HG03025 (cell line): Measurements from ENCODE around the gene TMEM19.
"Not testable (repeated sequence)": the region's sequence is repeated elsewhere in the genome, so short reads cannot be mapped to it uniquely, and the experiment has no call there.

ENCODE experiments used
- ATAC-seq: cut with Tn5 transposase; IDR thresholded peaks from one replicate; pipeline ENCODE4 v1.9.1; 2021; ENCODE audit warnings: mild to moderate bottlenecking, moderate library complexity; ENCODE audit not compliant: unreplicated experiment, low FRiP score

The TMEM19 gene

DNA sequence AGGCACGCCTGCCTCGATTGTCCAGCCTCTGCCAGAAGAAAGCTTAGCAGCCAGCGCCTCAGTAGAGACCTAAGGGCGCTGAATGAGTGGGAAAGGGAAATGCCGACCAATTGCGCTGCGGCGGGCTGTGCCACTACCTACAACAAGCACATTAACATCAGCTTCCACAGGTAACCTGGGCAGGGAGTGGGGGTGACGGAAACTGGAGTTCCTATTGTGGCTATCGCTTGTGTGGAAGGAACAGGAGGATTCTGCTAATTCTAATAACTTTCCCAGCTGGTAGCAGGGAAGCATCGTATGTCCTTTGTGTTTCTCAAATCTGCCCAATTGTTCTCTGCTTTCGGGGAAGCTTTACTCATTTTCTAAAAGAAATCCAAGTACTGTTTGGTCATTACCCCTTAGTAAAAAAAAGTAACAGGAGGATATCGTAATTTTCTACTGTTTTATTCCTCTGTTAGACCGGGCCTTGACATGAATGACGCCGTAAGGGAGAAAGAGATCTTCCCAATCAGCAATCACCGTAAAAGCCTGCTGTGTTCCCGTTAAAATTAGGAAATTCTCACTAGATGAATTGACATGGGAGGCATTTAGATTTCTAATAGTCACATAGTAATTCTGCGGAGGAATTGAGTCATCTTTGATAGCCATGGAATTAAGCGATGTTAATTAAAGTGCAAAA is 21.3 kb upstream of the TMEM19 start:
- ATAC-seq = no peak

DNA sequence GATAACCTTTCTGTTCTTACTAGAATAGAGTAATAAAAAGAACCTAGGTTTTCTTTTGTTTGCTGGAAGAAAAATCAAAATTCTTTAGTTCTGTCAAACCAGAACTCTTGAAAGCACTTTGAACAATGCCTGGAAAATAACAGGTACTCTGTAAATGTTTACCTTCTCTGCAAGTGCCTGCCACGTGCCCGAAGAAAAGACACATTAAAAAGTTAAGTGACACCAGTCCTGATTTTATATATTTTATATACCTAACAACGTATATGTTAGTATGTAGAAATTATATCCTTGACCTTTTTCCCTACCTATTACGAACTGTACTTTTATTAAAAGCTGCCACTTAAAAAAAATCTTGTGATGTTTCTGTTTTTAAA is 20.8 kb upstream of the TMEM19 start:
- ATAC-seq = no peak

DNA sequence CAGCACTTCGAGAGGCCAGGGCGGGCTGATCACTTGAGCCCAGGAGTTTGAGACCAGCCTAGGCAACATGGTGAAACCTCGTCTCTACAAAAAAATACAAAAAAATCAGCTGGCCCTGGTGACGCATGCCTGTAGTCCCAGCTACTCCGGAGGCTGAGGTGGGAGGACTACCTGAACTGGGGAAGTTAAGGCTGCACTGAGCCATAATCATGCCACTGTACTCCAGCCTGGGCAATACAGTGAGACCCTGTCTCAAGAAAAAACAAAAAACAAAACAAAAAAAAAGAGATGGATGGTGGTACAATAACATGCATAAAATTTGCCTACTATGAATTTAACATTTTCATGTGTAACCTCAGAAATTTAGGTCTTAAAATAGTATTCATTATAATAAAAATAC is 19.6 kb upstream of the TMEM19 start:
- ATAC-seq = no peak

DNA sequence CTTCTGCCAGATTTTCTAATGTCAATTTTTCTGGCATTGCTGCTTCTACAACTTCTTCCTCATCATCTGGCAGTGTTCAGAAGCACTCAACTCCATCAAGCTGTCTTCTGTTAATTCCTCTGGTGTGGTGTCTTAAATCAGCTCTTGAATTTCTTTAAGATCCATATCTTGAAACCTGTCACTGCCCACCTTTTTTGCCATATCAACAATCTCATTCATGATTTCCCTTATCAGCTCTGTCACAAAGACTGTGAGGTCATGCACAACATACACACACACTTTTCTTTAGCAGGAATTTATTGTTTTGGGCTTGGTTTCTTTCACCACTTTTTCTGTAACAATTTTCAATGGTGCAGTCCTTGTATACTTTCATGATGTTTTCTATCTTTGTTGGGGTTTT is 14.6 kb upstream of the TMEM19 start:
- no peak for ATAC-seq

DNA sequence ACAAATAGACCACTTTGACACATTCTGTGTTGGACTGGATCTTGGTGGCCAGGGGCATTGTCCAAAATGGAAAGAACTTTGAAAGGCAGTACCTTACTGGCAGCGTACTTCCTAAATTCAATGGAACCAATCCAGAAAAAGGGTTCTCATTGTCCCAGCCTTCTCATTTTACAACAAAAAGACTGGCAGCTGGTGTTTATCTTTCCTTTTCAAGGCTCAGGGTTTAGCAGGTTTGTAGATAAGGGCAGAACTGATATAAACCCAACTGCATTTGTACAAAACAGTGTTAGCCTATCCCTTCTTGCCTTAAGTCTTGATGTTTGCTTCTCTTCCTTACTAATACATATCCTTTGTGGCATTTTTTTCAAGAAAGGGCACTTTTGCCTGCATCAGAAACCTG is 14.1 kb upstream of the TMEM19 start:
- no peak for ATAC-seq

DNA sequence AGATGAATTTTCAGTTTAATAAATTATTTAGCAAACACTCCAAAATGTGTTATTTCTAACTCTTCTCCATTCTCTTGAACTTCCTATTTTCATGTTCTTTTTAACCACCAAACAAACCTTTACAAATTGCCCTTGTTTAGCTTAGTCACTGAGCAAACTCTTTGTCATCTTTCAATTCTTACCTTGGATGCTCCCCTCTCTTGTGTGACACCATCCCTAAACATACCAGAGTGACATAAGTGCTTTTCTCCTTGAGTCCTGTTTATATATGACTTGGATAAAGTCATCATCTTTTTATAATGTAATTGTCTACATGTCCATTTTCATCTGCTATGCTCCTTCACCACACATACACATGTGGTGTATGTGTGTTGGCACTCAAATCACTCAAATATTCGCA is 3.4 kb upstream of the TMEM19 start:
- no peak for ATAC-seq

DNA sequence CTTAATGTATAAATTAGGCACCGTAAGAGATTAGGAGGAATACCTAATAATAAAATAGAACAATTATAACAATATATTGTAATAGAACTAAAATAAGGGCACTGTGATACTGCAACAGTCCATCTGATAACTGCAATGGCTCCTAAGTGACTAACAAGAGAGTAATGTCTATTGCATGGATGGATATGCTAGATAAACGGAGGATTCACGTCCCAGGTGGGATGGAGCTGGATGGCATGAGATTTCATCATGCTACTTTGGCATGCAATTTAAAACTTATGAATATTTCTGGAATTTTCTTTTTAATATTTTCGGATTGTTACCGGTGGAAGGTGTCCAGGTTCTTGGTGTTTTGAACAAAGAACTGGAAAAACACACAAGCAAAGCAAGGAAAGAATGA is 2.2 kb upstream of the TMEM19 start:
- no peak for ATAC-seq

DNA sequence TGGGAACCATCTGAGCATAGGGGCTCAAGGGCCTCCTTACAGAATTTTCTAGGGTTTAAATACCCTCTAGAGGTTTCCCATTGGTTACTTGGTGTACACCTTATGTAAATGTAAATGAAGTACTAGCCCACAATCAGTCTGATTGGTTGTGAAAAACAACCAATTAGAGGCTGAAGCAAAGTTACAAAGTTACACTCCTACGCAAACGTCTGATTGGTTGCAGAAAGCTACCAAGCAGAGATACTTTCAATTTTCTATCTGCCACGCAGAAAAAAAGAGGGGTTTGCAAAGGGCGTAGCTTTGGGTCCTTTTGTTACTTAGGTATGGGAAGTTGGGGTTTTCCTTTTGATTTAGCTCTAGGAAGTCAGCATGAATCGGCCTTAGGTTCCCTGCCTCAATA is 1.8 kb upstream of the TMEM19 start:
- no peak for ATAC-seq

DNA sequence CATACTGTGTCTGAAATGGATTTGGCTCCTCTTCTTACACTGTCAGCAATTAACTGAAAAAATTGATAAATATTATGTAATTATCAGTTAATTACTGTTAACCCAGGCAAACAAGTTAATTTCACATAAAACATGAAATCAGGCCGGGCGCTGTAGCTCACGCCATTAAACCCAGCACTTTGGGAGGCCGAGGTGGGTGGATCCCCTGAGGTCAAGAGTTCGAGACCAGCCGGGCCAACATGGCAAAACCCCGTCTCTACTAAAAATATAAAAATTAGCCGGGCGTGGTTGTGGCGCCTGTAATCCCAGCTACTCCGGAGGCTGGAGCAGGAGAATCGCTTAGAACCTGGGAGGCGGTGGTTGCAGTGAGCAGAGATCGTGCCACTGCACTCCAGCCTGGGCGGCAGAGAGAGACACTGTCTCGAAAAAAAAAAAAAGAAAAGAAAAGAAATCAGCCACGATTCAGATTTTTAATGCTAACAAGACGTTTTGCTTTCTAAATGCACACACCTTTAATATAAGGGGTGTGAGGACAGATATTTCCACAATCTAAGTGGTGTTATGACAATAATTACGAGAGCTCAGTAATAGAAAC is 473 bp upstream of the TMEM19 start:
- ATAC-seq = no peak

DNA sequence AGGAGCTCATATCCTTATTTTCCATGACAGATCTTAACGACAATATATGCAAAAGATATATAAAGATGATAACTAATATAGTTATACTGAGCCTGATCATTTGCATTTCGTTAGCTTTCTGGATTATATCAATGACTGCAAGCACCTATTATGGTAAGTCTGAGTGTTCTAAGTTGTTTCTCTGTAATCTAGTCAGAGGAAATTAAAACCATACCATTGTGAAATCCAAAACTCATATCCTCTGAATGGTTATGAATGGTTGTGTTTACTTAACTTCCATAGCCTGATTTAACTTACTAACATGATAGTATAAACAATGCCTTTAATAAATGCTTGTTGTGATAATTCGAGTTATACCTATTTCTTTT is 760 bp downstream of the TMEM19 start:
- ATAC-seq = no peak

DNA sequence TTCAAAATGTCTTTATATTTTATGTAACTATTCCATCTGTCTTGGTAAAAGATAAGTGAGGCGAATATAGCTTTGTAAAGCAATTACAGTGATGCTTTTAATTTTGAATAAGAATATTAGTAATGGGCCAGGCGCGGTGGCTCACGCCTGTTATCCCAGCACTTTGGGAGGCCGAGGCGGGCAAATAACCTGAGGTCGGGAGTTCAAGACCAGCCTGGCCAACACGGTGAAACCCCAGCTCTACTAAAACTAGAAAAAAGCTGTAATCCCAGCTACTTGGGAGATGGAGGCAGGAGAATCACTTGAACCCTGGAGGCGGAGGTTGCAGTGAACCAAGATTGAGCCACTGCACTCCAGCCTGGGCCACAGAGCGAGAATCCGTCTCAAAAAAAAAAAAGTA is 1.3 kb downstream of the TMEM19 start:
- ATAC-seq = not testable (repeated sequence)

DNA sequence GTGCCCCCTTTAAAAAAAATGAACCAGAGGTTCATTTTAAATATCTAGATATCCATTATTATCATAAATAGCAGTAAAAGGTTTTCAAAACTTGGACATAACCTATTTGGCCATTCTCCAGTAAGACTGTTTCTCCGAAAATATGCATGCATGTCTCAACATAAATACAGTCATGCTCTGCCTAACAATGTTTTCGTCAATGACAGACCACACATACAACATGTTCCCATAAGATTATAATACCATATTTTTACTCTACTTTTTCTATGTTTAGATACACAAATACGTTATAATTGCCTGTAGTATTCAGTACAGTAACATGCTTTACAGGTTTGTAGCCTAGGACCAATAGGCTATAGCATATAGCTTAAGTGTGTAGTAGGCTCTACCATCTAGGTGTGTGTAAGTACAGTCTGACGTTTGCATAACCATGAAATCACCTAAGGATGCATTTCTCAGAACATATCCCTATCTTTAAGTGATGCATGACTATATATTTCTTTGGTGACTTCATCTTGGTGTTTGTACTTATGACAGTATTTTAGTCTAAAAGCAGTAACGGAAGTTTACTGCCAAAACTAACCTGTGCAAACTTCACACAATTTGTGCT is 3.2 kb downstream of the TMEM19 start:
- ATAC-seq = no peak

DNA sequence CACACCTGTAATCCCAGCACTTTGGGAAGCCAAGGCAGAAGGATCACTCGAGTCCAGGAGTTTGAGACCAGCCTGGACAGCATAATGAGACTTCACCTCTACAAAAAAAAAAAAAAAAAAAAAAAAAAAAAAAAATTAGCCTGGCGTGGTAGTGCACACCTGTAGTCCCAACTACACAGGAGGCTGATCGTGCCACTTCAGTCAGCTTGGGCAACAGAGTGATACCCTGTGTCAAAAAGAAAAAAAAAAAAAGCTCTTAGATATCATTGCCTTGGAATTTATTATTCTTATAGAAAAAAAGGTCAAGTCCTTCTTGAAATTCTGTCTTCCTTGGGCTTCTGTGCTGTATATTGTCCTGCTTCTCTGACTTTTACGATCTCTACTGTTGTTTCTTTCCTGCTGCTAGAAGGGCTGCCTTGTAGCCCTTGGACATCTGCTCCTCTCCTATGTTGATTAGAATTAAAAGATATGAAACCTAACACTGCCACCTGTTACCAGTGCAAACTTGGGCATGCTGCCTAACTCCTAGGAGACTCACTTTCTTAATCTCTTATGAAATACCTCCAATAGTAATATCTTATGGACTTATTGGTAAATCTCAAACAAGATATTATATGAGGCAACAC is 5.7 kb downstream of the TMEM19 start:
- ATAC-seq = no peak

DNA sequence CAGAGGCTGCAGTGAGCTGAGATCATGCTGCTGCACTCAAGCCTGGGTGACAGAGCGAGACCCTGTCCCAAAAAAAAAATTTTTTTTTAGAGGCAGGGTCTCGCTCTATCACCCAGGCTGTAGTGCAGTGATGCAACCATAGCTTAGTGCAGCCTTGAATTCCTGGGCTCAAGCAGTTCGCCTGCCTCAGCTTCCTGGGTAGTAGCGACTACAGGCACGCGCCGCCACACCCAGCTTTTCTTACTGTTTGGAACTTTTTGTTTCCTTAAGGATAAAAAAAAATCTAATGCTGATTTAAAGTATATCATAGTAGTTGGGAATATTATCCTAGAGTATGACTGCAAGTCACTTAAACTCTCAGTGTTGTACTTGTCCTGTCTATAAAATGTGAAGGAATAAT is 7.2 kb downstream of the TMEM19 start:
- ATAC-seq = no peak

DNA sequence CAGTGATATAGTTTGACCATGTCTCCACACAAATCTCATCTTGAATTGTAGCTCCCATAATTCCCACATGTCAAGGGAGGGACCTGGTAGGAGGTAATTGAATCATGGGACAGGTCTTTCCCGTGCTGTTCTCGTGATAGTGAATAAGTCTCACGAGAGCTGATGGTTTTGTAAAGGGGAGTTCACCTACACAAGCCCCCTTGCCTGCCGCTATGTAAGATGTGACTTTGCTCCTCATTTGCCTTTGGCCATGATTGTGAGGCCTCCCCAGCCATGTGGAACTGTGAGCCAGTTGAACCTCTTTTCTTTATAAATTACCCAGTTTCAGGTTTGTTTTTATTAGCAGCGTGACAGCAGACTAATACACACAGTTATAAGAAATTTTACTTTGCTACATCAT is 7.8 kb downstream of the TMEM19 start:
- ATAC-seq = peak; percentile 8

DNA sequence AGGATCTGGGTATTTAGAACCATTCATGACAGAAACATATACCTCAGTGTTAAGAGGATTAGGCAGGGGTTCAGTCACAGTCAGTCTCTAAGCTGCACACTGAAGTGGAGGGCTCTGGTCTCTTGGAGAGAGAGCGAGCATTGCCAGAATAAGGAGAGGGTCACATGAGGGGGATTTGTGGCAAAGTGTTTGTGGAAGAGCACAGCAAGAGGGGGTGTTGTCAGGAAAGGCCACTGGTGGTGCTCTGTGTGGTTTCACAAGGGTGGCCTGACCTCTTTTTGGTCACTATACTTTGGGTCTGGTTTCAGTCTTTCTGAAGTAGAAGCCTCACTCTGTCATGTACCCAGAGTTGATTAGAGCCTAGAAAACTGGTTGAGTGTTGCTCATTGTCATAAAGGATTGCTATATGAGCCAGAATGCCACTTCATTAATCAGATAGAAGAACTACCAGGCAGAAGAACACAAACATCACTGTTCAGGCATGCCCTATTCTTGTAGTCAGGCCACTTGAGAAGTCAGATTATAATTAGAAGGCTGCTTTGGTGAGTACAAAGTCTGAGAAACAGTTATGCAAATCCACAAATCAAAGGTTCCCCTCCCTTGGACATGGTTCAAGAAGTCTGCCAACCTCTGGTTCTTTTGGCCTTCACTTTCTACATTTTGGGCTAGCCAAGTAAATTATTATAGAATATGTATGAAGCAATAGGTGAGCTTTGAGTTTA is 8.4 kb downstream of the TMEM19 start:
- peak; percentile 88 for ATAC-seq

DNA sequence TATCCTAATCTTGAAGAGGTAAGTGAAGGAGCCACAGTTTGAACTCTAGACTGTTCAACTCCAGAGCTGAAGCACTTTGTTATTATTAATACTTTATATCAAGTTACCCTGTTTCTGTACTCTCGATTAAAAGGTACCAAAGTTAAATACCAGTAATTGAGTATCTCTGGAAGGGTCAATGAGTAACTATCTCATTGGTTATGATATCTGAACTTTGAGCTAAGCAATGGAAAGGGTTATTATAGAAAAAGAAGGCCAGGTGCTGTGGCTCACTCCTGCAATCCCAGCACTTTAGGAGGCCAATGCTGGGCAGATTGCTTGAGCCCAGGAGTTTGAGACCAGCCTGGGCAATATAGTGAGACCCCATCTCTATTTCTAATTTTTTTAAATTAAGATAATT is 9.9 kb downstream of the TMEM19 start:
- ATAC-seq = no peak

DNA sequence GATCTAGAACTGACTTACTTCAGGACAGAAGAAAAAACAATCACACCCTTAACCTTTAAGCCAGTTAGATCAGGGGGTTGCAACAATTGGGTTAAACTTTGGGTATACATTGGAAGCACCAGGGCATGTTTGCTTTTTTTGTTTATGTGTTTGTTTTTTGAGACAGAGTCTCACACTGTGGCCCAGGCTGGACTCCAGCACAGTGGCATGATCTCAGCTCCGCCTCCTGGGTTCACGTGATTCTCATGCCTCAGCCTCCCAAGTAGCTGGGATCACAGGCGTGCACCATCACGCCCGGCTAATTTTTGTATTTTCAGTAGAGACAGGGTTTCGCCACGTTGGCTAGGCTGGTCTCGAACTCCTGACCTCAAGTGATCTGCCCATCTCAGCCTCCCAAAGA is 16.3 kb downstream of the TMEM19 start:
- not testable (repeated sequence) for ATAC-seq

DNA sequence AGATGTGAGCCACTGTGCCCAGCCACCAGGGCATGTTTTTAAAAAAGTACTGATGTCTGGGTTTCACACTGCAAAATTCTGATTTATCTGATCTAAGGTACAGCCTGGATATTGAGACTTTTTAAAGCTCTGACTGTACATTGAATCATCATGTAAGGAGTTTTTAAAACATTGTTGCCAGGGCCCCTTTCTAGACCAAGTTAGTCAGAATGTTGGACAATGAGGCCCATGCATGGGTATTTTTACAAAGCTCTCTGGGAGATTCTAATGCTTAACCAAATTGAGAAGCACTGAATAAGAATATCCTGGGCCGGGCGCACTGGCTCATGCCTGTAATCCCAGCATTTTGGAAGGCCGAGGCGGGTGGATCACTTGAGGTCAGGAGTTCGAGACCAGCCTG is 16.7 kb downstream of the TMEM19 start:
- no peak for ATAC-seq

DNA sequence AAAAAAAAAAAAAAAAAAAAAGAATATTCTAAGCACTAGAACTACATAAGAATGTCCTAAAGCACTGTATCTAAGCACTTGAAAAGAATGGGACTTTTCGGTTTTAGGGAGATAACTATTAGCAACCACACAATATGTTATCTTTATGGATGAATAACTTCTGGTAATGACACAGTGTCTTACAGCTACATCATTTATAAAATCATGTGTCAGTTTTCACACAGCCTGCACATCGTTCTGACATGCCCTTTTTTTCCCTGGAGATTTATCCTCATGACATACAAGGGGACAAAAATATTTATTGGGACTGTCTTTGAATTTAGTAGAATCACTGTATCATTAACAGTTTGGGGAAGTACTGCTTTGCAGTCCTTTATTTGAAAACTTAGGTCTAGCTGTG is 17.3 kb downstream of the TMEM19 start:
- ATAC-seq = no peak

DNA sequence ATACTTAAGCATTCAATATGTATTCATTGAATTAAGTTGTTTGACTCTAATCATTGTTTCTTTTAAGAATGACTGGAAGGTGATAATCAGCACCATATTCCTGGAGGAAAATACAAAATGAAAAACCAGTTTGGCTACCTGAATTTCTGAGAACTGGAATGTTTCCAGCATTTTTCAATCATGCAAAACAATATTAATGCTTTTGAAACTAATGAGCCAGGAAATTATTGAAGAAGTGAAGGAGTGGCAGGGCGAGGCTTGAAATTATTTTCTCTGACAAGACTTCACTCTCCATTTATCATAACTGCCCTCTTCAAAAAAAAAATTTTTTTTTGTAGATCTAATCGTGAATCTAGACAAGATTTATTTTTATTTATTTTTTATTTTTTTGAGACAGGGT is 19.0 kb downstream of the TMEM19 start:
- no peak for ATAC-seq
